WTC11 (cell line): Measurements from ENCODE around the gene CTBP1. TPM values are rescaled to one million over a fixed set of nuclear protein-coding genes. Genes with fewer than 3 reads are reported as not detected.
A peak's percentile ranks its signal among the peaks of the same experiment; 100 is the strongest.

ENCODE experiments used
- ATAC-seq: fragments of 200-7000 bp; cut with Tn5 transposase; 2 replicates; pipeline ENCODE4 v1.10.0; 2021; ENCODE audit warnings: mild to moderate bottlenecking, moderate library complexity
- CTCF ChIA-PET: fragments of 300-600 bp; sonication (Branson Sonifier 250); formaldehyde crosslinking; loops from one replicate; lab custom pipeline; 2021; ENCODE audit warnings: antibody characterized with exemption; lab: Charles Lee
- POLR2A ChIA-PET: fragments of 350-600 bp; sonication (Branson Sonifier 250); formaldehyde crosslinking; loops from one replicate; lab custom pipeline; 2021; ENCODE audit warnings: antibody characterized with exemption; lab: Charles Lee
- DNase-seq: peaks from one replicate; pipeline ENCODE4 v3.0.0; 2021; ENCODE audit warnings: low spot score
- H3K27ac Mint-ChIP-seq: 2 replicates; pipeline ENCODE4 v1.8.0; 2021; ENCODE audit warnings: mixed read lengths
- H3K27me3 Mint-ChIP-seq: 2 replicates; pipeline ENCODE4 v1.8.0; 2021; ENCODE audit warnings: low read depth, mild to moderate bottlenecking, moderate library complexity, mixed read lengths
- H3K36me3 Mint-ChIP-seq: 2 replicates; pipeline ENCODE4 v1.8.0; 2021; ENCODE audit warnings: mixed read lengths
- H3K4me1 Mint-ChIP-seq: 2 replicates; pipeline ENCODE4 v1.8.0; 2022; ENCODE audit warnings: mixed read lengths
- H3K4me3 Mint-ChIP-seq: 2 replicates; pipeline ENCODE4 v1.8.0; 2021; ENCODE audit warnings: mild to moderate bottlenecking, moderate library complexity, mixed read lengths
- H3K9me3 Mint-ChIP-seq: 2 replicates; pipeline ENCODE4 v1.8.0; 2021; ENCODE audit warnings: mixed read lengths
- EMX1 ChIP-seq: fragments of 250-450 bp; sonication (Bioruptor Pico); IDR thresholded peaks from 2 replicates; pipeline ENCODE4 v1.8.0; 2021; ENCODE audit warnings: mild to moderate bottlenecking
- FOXJ3 ChIP-seq: sonication (generic); formaldehyde crosslinking; IDR thresholded peaks from 2 replicates; pipeline ENCODE4 v1.9.0; 2021; ENCODE audit warnings: missing genetic modification reagents, mild to moderate bottlenecking, borderline replicate concordance
- FOXK1 ChIP-seq: sonication (generic); formaldehyde crosslinking; IDR thresholded peaks from 2 replicates; pipeline ENCODE4 v1.8.0; 2022; ENCODE audit warnings: mild to moderate bottlenecking, moderate library complexity, missing genetic modification reagents
- HMGA2 ChIP-seq: fragments of 250-450 bp; sonication (Bioruptor Pico); IDR thresholded peaks from 2 replicates; pipeline ENCODE4 v1.4.0; 2021; ENCODE audit warnings: mild to moderate bottlenecking, moderate library complexity
- JAZF1 ChIP-seq: fragments of 250-450 bp; sonication (Bioruptor Pico); IDR thresholded peaks from 2 replicates; pipeline ENCODE4 v1.9.0; 2021; ENCODE audit warnings: moderate library complexity, mild to moderate bottlenecking, inconsistent platforms
- JUN ChIP-seq: sonication (generic); formaldehyde crosslinking; IDR thresholded peaks from 2 replicates; pipeline ENCODE4 v1.8.0; 2023; ENCODE audit warnings: mild to moderate bottlenecking, missing genetic modification reagents
- MXD4 ChIP-seq: fragments of 250-450 bp; sonication (Bioruptor Pico); IDR thresholded peaks from 2 replicates; pipeline ENCODE4 v1.8.0; 2021; ENCODE audit warnings: mild to moderate bottlenecking, moderate library complexity, borderline replicate concordance
- NFATC4 ChIP-seq: fragments of 250-450 bp; sonication (Bioruptor Pico); IDR thresholded peaks from 2 replicates; pipeline ENCODE4 v1.9.0; 2021; ENCODE audit warnings: mild to moderate bottlenecking
- RELA ChIP-seq: sonication (generic); formaldehyde crosslinking; IDR thresholded peaks from 2 replicates; pipeline ENCODE4 v1.8.1; 2022; ENCODE audit warnings: missing genetic modification reagents, mild to moderate bottlenecking, borderline replicate concordance
- SP1 ChIP-seq: sonication (generic); formaldehyde crosslinking; conservative IDR thresholded peaks from 2 replicates; pipeline ENCODE4 v1.8.1; 2022; ENCODE audit warnings: missing genetic modification reagents
- ZNF138 ChIP-seq: sonication (generic); formaldehyde crosslinking; conservative IDR thresholded peaks from 2 replicates; pipeline ENCODE4 v1.8.1; 2022; ENCODE audit warnings: mild to moderate bottlenecking, moderate library complexity, missing genetic modification reagents
- total RNA-seq: library from RNA; stranded (reverse); gene quantifications from 3 replicates; pipeline ENCODE4 v1.2.3, GENCODE V29; 2021
- TF ChIP-seq, protein P1 (sequence below): sonication (generic); formaldehyde crosslinking; IDR thresholded peaks from 2 replicates; pipeline ENCODE4 v1.8.0; 2023; ENCODE audit warnings: mild to moderate bottlenecking, missing genetic modification reagents
- TF ChIP-seq, protein P2 (sequence below): sonication (generic); formaldehyde crosslinking; IDR thresholded peaks from 2 replicates; pipeline ENCODE4 v1.8.1; 2023; ENCODE audit warnings: mild to moderate bottlenecking, missing genetic modification reagents
- TF ChIP-seq, protein P3 (sequence below): sonication (generic); formaldehyde crosslinking; conservative IDR thresholded peaks from 2 replicates; pipeline ENCODE4 v1.8.1; 2023; ENCODE audit warnings: mild to moderate bottlenecking, low read depth, missing genetic modification reagents, moderate library complexity

Gene CTBP1
- total RNA-seq, 1 experiment from 2014 or later, result 143 TPM

DNA sequence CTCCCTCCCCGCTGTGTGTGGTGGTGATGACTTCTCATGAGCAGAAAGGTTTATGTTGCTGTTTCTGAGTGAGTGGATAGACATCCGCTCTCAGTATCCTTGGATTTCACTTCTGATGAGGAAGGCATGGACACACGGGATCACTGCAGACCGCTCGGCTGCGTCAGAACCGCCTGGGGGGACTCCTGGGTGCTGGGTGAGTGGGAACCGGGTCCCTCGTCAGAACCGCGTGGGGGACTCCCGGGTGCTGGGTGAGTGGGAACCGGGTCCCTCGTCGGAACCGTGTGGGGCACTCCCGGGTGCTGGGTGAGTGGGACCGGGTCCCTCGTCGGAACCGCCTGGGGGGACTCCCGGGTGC, 9.0 kb downstream of the CTBP1 start (continued):
- TF ChIP-seq, protein P1, sequence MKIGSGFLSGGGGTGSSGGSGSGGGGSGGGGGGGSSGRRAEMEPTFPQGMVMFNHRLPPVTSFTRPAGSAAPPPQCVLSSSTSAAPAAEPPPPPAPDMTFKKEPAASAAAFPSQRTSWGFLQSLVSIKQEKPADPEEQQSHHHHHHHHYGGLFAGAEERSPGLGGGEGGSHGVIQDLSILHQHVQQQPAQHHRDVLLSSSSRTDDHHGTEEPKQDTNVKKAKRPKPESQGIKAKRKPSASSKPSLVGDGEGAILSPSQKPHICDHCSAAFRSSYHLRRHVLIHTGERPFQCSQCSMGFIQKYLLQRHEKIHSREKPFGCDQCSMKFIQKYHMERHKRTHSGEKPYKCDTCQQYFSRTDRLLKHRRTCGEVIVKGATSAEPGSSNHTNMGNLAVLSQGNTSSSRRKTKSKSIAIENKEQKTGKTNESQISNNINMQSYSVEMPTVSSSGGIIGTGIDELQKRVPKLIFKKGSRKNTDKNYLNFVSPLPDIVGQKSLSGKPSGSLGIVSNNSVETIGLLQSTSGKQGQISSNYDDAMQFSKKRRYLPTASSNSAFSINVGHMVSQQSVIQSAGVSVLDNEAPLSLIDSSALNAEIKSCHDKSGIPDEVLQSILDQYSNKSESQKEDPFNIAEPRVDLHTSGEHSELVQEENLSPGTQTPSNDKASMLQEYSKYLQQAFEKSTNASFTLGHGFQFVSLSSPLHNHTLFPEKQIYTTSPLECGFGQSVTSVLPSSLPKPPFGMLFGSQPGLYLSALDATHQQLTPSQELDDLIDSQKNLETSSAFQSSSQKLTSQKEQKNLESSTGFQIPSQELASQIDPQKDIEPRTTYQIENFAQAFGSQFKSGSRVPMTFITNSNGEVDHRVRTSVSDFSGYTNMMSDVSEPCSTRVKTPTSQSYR (CRISPR knock-in tag), result no peak
- no peak for TF ChIP-seq SP1 (CRISPR knock-in tag)
- TF ChIP-seq, protein P2, sequence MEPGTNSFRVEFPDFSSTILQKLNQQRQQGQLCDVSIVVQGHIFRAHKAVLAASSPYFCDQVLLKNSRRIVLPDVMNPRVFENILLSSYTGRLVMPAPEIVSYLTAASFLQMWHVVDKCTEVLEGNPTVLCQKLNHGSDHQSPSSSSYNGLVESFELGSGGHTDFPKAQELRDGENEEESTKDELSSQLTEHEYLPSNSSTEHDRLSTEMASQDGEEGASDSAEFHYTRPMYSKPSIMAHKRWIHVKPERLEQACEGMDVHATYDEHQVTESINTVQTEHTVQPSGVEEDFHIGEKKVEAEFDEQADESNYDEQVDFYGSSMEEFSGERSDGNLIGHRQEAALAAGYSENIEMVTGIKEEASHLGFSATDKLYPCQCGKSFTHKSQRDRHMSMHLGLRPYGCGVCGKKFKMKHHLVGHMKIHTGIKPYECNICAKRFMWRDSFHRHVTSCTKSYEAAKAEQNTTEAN (CRISPR knock-in tag), result no peak
- TF ChIP-seq NFATC4 (CRISPR knock-in tag), result no peak
- TF ChIP-seq MXD4 (CRISPR knock-in tag), result no peak
- no peak for TF ChIP-seq FOXK1 (CRISPR knock-in tag)
- TF ChIP-seq FOXJ3 (CRISPR knock-in tag), result no peak

DNA sequence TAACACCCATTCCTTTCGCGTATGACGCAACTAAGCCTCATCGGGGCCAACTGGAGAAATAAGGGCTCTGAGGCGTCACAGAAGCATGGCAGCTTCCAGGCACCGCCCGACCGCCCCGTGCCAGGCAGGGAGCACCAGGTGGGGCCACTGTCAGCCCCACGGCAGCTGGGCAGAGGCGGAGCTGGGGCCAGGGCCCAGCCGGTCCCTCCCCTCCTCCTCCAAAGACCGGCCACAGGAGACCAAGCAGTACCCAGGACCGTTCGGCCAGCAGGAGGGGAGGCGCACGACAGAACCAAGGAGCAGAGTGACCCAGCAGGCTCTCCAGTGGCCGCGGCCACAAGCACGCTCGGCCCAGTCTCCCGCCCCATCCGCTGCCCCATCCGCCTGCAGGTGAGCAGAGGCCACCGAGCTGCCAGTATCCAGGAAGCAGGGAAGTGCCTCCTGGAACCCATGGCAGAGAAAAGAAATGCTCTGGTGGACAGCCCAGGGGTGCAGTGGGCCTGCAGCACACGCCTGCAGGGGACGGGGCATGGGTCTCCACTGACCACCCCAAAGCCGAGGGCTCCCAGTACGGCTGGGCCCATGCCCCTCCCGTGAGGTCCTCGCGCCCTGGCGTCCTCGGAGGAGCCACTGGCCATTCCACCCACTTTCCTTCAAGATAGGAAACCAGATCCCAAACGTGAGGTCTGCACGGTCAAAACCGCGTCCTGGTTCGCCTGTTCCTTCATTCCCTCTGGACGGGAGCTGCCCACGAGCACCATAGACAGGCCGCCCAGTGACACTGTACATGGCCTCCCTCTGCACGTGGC, 9.6 kb downstream of the CTBP1 start:
- H3K9me3 Mint-ChIP-seq, result no peaks in the 10 kb centered on the region
- H3K4me1 Mint-ChIP-seq, result no peaks in the 10 kb centered on the region
- ATAC-seq (no peak), DNase-seq (peak; percentile 8)
- CTCF ChIA-PET, result no interaction called here
- H3K27ac Mint-ChIP-seq, result no peak overlapping the region
- peaks cover 19% of the 10 kb centered on the region for H3K36me3 Mint-ChIP-seq
- H3K4me3 Mint-ChIP-seq, result no peak overlapping the region
- no peak for TF ChIP-seq JAZF1 (CRISPR knock-in tag)
- H3K27me3 Mint-ChIP-seq, result no peaks in the 10 kb centered on the region; the same call in 1 of the 2 replicates
- POLR2A ChIA-PET, result no interaction called here

DNA sequence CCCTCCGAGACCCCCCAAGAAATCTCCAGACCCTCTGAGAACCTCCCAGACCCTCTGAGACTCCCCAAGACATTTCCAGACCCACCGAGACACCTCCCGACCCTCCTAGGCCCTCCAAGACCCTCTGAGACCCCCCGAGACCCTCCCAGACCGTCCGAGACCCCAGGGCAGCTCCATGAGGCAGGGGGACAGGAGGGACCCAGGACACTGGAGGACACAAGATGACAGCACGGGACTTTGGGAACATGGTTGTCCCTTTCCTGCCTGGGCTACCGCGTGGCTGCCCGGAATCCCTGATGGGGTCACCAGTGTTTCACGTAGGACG, 10.3 kb downstream of the CTBP1 start:
- H3K9me3 Mint-ChIP-seq, result no peaks in the 10 kb centered on the region
- no peak overlapping the region for H3K27ac Mint-ChIP-seq
- TF ChIP-seq ZNF138 (CRISPR knock-in tag) (no peak), HMGA2 (CRISPR knock-in tag) (no peak), EMX1 (CRISPR knock-in tag) (no peak), JUN (CRISPR knock-in tag) (no peak), RELA (CRISPR knock-in tag) (no peak)
- TF ChIP-seq, protein P3, sequence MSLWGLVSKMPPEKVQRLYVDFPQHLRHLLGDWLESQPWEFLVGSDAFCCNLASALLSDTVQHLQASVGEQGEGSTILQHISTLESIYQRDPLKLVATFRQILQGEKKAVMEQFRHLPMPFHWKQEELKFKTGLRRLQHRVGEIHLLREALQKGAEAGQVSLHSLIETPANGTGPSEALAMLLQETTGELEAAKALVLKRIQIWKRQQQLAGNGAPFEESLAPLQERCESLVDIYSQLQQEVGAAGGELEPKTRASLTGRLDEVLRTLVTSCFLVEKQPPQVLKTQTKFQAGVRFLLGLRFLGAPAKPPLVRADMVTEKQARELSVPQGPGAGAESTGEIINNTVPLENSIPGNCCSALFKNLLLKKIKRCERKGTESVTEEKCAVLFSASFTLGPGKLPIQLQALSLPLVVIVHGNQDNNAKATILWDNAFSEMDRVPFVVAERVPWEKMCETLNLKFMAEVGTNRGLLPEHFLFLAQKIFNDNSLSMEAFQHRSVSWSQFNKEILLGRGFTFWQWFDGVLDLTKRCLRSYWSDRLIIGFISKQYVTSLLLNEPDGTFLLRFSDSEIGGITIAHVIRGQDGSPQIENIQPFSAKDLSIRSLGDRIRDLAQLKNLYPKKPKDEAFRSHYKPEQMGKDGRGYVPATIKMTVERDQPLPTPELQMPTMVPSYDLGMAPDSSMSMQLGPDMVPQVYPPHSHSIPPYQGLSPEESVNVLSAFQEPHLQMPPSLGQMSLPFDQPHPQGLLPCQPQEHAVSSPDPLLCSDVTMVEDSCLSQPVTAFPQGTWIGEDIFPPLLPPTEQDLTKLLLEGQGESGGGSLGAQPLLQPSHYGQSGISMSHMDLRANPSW (CRISPR knock-in tag), result no peak
- ATAC-seq, result no peak
- peaks cover 22% of the 10 kb centered on the region for H3K36me3 Mint-ChIP-seq
- H3K4me3 Mint-ChIP-seq, result no peak overlapping the region
- no peak for DNase-seq
- POLR2A ChIA-PET, result no interaction called here
- H3K27me3 Mint-ChIP-seq, result no peaks in the 10 kb centered on the region
- CTCF ChIA-PET, result no interaction called here
- H3K4me1 Mint-ChIP-seq, result no peaks in the 10 kb centered on the region
